GM12878 (cell line): Measurements from ENCODE around the gene PRRT4. TPM values are rescaled to one million over a fixed set of nuclear protein-coding genes. Genes with fewer than 3 reads are reported as not detected.

Experiments used
- ATAC-seq: fragments of 200-7000 bp; cut with Tn5 transposase; 3 replicates; pipeline ENCODE4 v1.9.1; 2020; ENCODE audit warnings: mild to moderate bottlenecking, moderate library complexity
- BruUV-seq: library from RNA; stranded (reverse); fragments of 400-500 nt; replicated peaks from 2 replicates; lab custom pipeline; 2021; lab: Mats Ljungman, UMichigan
- CTCF ChIA-PET: fragments of 300-600 bp; sonication (Branson Sonifier 250); formaldehyde crosslinking; extraction: SDS; loops from one replicate; lab custom pipeline; 2021; ENCODE audit warnings: inconsistent platforms; lab: Yijun Ruan, JAX
- POLR2A ChIA-PET: fragments of 350-600 bp; formaldehyde crosslinking; extraction: SDS; loops from one replicate; lab custom pipeline; 2021; ENCODE audit warnings: inconsistent platforms; lab: Charles Lee
- RAD21 ChIA-PET: fragments of 300-600 bp; sonication (Branson Sonifier 250); formaldehyde crosslinking; loops from one replicate; lab custom pipeline; 2023; ENCODE audit warnings: antibody characterized with exemption; ENCODE audit not compliant: unreplicated experiment; lab: Charles Lee
- SMC1A ChIA-PET: fragments of 300-600 bp; sonication (Branson Sonifier 250); formaldehyde crosslinking; loops from one replicate; lab custom pipeline; 2023; ENCODE audit not compliant: unreplicated experiment, uncharacterized antibody; lab: Charles Lee
- DNase-seq: peaks from one replicate; pipeline ENCODE4 v3.0.0-alpha.2; 2011; ENCODE audit warnings: low read depth, low spot score
- FAIRE-seq: peaks from 3 replicates; lab custom pipeline; 2011; peaks lifted over from hg19 to GRCh38; lab: Jason Lieb, UNC
- H2AFZ ChIP-seq: 2 replicates; pipeline ENCODE4 v1.6.0; 2011; ENCODE audit warnings: low read depth, low read length, control low read depth; ENCODE audit not compliant: control insufficient read depth
- H3K27ac ChIP-seq: 2 replicates; pipeline ENCODE4 v1.5.1; 2011; ENCODE audit warnings: control low read depth; ENCODE audit not compliant: control insufficient read depth, insufficient read depth
- H3K27me3 ChIP-seq, 2 experiments: replicated peaks in 1 of 2; 2 replicates each; pipeline versions ENCODE4 v1.6.0 to v1.6.1; 2011; ENCODE audit warnings: low read length in 1 of 2; ENCODE audit not compliant: control insufficient read depth in 2 of 2, insufficient read depth in 2 of 2
- H3K36me3 ChIP-seq, 2 experiments: 2 replicates each; pipeline ENCODE4 v1.5.1; 2011; ENCODE audit warnings: low read length in 1 of 2; ENCODE audit not compliant: control insufficient read depth in 2 of 2, insufficient read depth in 2 of 2
- H3K4me1 ChIP-seq: 2 replicates; pipeline ENCODE4 v1.6.1; 2011; ENCODE audit warnings: mild to moderate bottlenecking, low read length, moderate library complexity, mixed read lengths; ENCODE audit not compliant: control insufficient read depth, insufficient read depth
- H3K4me2 ChIP-seq: 2 replicates; pipeline ENCODE4 v1.6.0; 2011; ENCODE audit warnings: control low read depth; ENCODE audit not compliant: control insufficient read depth, insufficient read depth
- H3K4me3 ChIP-seq: fragments of 200-600 bp; sonication (generic); 2 replicates; pipeline ENCODE4 v1.5.1; 2016
- H3K79me2 ChIP-seq: 2 replicates; pipeline ENCODE4 v1.6.0; 2011; ENCODE audit warnings: low read length; ENCODE audit not compliant: control insufficient read depth, insufficient read depth
- H3K9ac ChIP-seq: 2 replicates; pipeline ENCODE4 v1.8.0; 2011; ENCODE audit warnings: low read length, control low read depth, mixed read lengths; ENCODE audit not compliant: control insufficient read depth, insufficient read depth
- H3K9me3 ChIP-seq: replicated peaks from 3 replicates; pipeline ENCODE4 v1.5.1; 2011; ENCODE audit warnings: mild to moderate bottlenecking, low read length; ENCODE audit not compliant: control insufficient read depth, insufficient read depth
- H4K20me1 ChIP-seq: 2 replicates; pipeline ENCODE4 v1.6.0; 2011; ENCODE audit not compliant: control insufficient read depth, insufficient read depth
- BRCA1 ChIP-seq: IDR thresholded peaks from 2 replicates; pipeline ENCODE4 v1.6.1; 2011; ENCODE audit warnings: low read depth, low read length, improper control_type of control experiment
- CEBPZ ChIP-seq: fragments of 150-350 bp; IDR thresholded peaks from 2 replicates; pipeline ENCODE4 v1.6.1; 2016; ENCODE audit warnings: low read depth, low read length
- JUNB ChIP-seq: IDR thresholded peaks from 2 replicates; pipeline ENCODE4 v1.6.1; 2016; ENCODE audit warnings: antibody characterized with exemption, mild to moderate bottlenecking
- RAD51 ChIP-seq: fragments of 450-650 bp; IDR thresholded peaks from 2 replicates; pipeline ENCODE4 v1.6.1; 2016; ENCODE audit warnings: moderate library complexity, mild to moderate bottlenecking, inconsistent platforms
- SRF ChIP-seq, 2 experiments: IDR thresholded peaks; 2 replicates each; pipeline ENCODE4 v1.6.1; 2011; ENCODE audit warnings: low read depth in 2 of 2, low read length in 2 of 2, mild to moderate bottlenecking in 1 of 2, moderate library complexity in 1 of 2
- SUZ12 ChIP-seq: fragments of 200-600 bp; sonication (generic); IDR thresholded peaks from one replicate; pipeline ENCODE4 v1.6.1; 2018; ENCODE audit warnings: antibody characterized with exemption, mild to moderate bottlenecking; ENCODE audit not compliant: unreplicated experiment
- YY1 ChIP-seq: IDR thresholded peaks from 2 replicates; pipeline ENCODE4 v1.6.1; 2011; ENCODE audit warnings: low read depth, mild to moderate bottlenecking, low read length
- ZBTB4 ChIP-seq: fragments of 450-650 bp; formaldehyde crosslinking; IDR thresholded peaks from 2 replicates; pipeline ENCODE4 v1.4.0; 2022; ENCODE audit warnings: mild to moderate bottlenecking, moderate library complexity
- ZBTB40 ChIP-seq: fragments of 450-650 bp; IDR thresholded peaks from 2 replicates; pipeline ENCODE4 v1.6.1; 2016; ENCODE audit warnings: mild to moderate bottlenecking, moderate library complexity, borderline replicate concordance
- ZNF274 ChIP-seq: IDR thresholded peaks from one replicate; pipeline ENCODE4 v1.8.0; 2011; ENCODE audit not compliant: insufficient read length, insufficient read depth
- WGBS: methylation state at CpG from one replicate; pipeline ENCODE4 v1.1.6; 2016; ENCODE audit warnings: low lambda C conversion rate; ENCODE audit not compliant: insufficient replicate concordance, insufficient coverage; ENCODE audit errors: missing lambda C conversion rate; 5-methylcytosine and 5-hydroxymethylcytosine counted together
- in situ Hi-C: fragments of 300-500 bp; cut with MboI; formaldehyde crosslinking; loops from 9 replicates; pipeline ENCODE4 v1.14.3; 2018; ENCODE audit warnings: mixed read lengths
- intact Hi-C: fragments of 100-400 bp; cut with micrococcal nuclease; formaldehyde crosslinking; loops from one replicate; pipeline ENCODE4 v1.14.2; 2022; ENCODE audit not compliant: unreplicated experiment
- polyA plus RNA-seq, 11 experiments: library from polyadenylated mRNA; depleted of rRNA in 4 of 11; unstranded in 6 of 11; stranded (reverse) in 5 of 11; fragments of >200 nt; fragmentation: Nextera tagmentation in 4 of 11; fragmentation: Illumina TruSeq in 1 of 11; extraction: Ambion mirVana in 4 of 11; extraction: Trizol in 1 of 11; gene quantifications; 1 replicate in 1 of 11; 2 replicates in 10 of 11; pipeline versions ENCODE4 v1.2.1 to v1.2.3, GENCODE V29; 2011 to 2016; ENCODE audit warnings: inconsistent platforms in 2 of 11, missing spikeins in 2 of 11, low read depth in 1 of 11
- total RNA-seq, 4 experiments: library from RNA; depleted of rRNA in 3 of 4; stranded (reverse); fragments of >200 nt in 3 of 4; fragmentation: Illumina TruSeq in 1 of 4; extraction: Trizol in 1 of 4; gene quantifications; 2 replicates each; pipeline versions ENCODE4 v1.2.1 to v1.2.3, GENCODE V29; 2013 to 2021

Gene PRRT4
- total and polyA plus RNA-seq, 10 of the 15 experiments (the other 5 are each of a cell fraction or from before 2014, with no cell fraction given): not detected

- no peak for TF ChIP-seq CEBPZ
Measured at GRCh38 chr7:128404886-128405470, 43.5 kb upstream of the PRRT4 start (continued).

- RAD21 ChIA-PET: interaction anchor here (0.9 to 2.2 kb wide), 4 partner anchors 21 to 55 kb away, joined by 4 to 9 read pairs (median 6); no protein-coding TSS in a partner anchor
- in situ Hi-C loops (no loop called here), intact Hi-C loops (no loop called here)
- SMC1A ChIA-PET: interaction anchor here (1.1 to 5.8 kb wide), 3 partner anchors 12 to 55 kb away, joined by 3 to 43 read pairs (median 5); no protein-coding TSS in a partner anchor
- no peak overlapping the region for H2AFZ ChIP-seq
- H3K4me3 ChIP-seq: peak overlapping the region; percentile 74
- no peak overlapping the region; the same call in 1 of the 2 replicates for H3K9ac ChIP-seq
- CTCF ChIA-PET: interaction anchor here (0.8 to 23.9 kb wide), 9 partner anchors 10 to 59 kb away, joined by 3 to 458 read pairs (median 5); no protein-coding TSS in a partner anchor
- H3K27me3 ChIP-seq: no peaks in the 10 kb centered on the region; a peak in 1 of 4 replicates
- DNase-seq (no peak), ATAC-seq (no peak), FAIRE-seq (no peak)
- POLR2A ChIA-PET: no interaction called here
- peaks cover 12% of the 10 kb centered on the region for H3K4me1 ChIP-seq
- no peaks in the 10 kb centered on the region for H3K9me3 ChIP-seq
- H3K27ac ChIP-seq: no peak overlapping the region
- BruUV-seq: no TSS peak
- no peaks in the 10 kb centered on the region for H4K20me1 ChIP-seq
- H3K36me3 ChIP-seq: peaks cover 0 to 7% of the 10 kb centered on the region in 2 experiments; a peak in 3 of 4 replicates
- WGBS: 74% methylated on average over 8 of the region's 9 CpGs
- H3K4me2 ChIP-seq: peak overlapping the region; percentile 71
- peaks cover 12% of the 10 kb centered on the region for H3K79me2 ChIP-seq
- TF ChIP-seq JUNB: no peak
- TF ChIP-seq ZBTB40: no peak
- TF ChIP-seq SRF (IDR thresholded peaks at IDR 0.05; ENCODE audit: low read depth in 2 of 2, low read length in 2 of 2): no peak
- TF ChIP-seq RAD51: no peak
- TF ChIP-seq BRCA1: no peak
- no peak for TF ChIP-seq YY1
- TF ChIP-seq ZNF274: no peak
- no peak for TF ChIP-seq SUZ12
- TF ChIP-seq ZBTB4 (CRISPR knock-in tag): no peak
Measured at GRCh38 chr7:128404143-128404681, 42.7 kb upstream of the PRRT4 start.
